ENCODE measurements around the gene EMC8. TPM values are rescaled to one million over a fixed set of nuclear protein-coding genes. Genes with fewer than 3 reads are reported as not detected.
"Not testable (repeated sequence)": the region's sequence is repeated elsewhere in the genome, so short reads cannot be mapped to it uniquely, and the experiment has no call there.

EMC8 gene
- total RNA-seq, 1 donor from 2014 or later = 45.9 TPM

- DNase-seq (ENCODE audit: low read depth) = no peak
- no peak for TF ChIP-seq CTCF (conservative IDR thresholded peaks at IDR 0.05; ENCODE audit: low read depth, low read length)
- no peak overlapping the region for H3K4me3 ChIP-seq (ENCODE audit: low read depth, low read length)
Observed at GRCh38 chr16:85839681-85840240, 40.4 kb upstream of the EMC8 start.

GRCh38 chr16:85838876-85839585 is 39.7 kb upstream of the EMC8 start:
- DNase-seq (ENCODE audit: low read depth) = no peak
- no peak overlapping the region for H3K4me3 ChIP-seq (ENCODE audit: low read depth, low read length)
- TF ChIP-seq CTCF (conservative IDR thresholded peaks at IDR 0.05; ENCODE audit: low read depth, low read length) = no peak

DNA sequence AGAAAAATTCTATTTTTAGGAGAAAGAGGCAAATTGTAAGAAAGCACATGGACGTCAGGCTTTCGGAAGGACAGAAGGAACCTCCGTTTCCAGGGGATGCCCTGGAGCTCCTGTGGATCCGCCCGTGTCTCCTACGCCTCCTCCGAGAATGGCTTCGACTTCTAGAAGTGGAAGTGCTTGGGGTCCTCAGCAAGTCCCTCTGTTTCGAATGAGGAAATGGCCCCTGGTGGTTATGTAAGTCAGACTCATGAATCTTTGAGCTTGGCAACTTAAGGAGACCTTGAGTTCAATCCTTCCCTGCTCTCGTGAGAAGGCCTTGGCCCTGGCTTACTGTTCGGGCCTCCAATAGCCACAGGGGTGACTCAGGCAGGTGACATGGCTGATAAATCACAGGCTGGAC is 39.0 kb upstream of the EMC8 start:
- no peak for DNase-seq (ENCODE audit: low read depth)
- TF ChIP-seq CTCF (conservative IDR thresholded peaks at IDR 0.05; ENCODE audit: low read depth, low read length) = no peak
- no peak overlapping the region for H3K4me3 ChIP-seq (ENCODE audit: low read depth, low read length)

- H3K4me3 ChIP-seq (ENCODE audit: low read depth, low read length); DNase-seq (ENCODE audit: low read depth): not testable (repeated sequence)
Observed at GRCh38 chr16:85837654-85838053, 38.3 kb upstream of the EMC8 start.

- H3K4me3 ChIP-seq (ENCODE audit: low read depth, low read length) = no peak overlapping the region
- no peak for DNase-seq (ENCODE audit: low read depth)
- no peak for TF ChIP-seq CTCF (conservative IDR thresholded peaks at IDR 0.05; ENCODE audit: low read depth, low read length)
Observed at GRCh38 chr16:85836706-85837582, 37.6 kb upstream of the EMC8 start.

DNA sequence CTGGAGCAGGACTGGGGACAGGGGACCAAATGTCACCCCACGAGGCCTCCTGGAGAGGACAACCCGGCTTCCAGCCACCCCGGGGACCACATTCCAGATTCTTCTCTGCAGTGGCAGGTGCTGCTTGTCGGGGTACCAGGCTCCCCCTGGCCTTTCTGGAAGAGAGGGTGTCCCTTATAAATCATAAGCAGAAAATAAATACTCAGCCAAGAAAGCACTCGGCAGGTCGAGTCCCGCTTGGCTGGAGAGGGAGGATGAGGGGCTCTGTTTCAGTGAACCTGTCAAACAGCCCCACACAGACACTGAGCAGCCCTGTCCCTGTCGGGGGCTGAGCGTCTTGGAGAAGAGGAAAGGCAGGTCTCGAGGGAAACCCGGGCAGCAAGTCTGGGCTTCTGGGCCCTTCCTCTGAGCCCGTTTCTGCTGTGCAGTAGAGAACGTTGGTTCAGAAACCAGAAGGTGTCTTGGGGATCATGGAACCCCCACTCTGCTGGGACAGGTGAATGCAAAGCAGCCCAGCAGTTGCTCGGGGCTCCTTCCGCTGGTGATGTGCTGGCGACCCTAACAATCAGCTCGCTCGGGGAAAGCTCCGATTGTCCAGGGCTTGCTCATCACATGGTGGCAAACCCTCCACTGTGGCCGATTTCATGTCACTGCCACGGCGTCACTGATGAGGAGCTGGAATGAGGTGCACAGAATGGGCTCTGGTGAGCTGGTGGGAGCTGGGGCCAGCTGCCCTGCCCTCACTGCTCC is 36.8 kb upstream of the EMC8 start:
- no peak overlapping the region for H3K4me3 ChIP-seq (ENCODE audit: low read depth, low read length)
- DNase-seq (ENCODE audit: low read depth) = no peak
- no peak for TF ChIP-seq CTCF (conservative IDR thresholded peaks at IDR 0.05; ENCODE audit: low read depth, low read length)

Data from epithelial cell of proximal tubule (primary cell).